GM12874 (cell line): ENCODE results near the gene FCER1G.

Source experiments
- TF ChIP-seq, protein P1 (sequence below): IDR thresholded peaks from 2 replicates; pipeline ENCODE4 v1.5.1; 2011; ENCODE audit warnings: low read depth, mild to moderate bottlenecking, control low read depth, low read length, moderate library complexity; ENCODE audit not compliant: insufficient read depth

FCER1G gene

DNA sequence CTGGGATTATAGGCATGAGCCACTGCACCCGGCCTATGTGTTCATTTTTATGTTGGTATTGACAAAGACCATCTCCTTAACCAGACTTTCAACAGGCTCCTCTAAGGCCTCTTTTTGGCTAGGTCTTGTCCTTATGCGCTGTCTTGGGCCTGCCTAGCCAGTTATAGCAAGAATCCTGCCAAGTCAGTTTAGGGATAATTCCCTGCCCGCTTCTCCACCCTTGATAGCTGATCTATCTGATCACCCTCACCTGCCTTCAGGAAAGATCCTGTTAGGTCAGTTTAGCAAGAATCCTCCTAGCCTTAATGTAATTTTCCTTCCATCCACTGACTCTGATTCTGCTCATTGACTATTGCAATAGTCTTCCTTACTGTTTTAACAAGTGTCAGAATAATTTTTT, 35.4 kb upstream of the FCER1G start:
- TF ChIP-seq, protein P1, sequence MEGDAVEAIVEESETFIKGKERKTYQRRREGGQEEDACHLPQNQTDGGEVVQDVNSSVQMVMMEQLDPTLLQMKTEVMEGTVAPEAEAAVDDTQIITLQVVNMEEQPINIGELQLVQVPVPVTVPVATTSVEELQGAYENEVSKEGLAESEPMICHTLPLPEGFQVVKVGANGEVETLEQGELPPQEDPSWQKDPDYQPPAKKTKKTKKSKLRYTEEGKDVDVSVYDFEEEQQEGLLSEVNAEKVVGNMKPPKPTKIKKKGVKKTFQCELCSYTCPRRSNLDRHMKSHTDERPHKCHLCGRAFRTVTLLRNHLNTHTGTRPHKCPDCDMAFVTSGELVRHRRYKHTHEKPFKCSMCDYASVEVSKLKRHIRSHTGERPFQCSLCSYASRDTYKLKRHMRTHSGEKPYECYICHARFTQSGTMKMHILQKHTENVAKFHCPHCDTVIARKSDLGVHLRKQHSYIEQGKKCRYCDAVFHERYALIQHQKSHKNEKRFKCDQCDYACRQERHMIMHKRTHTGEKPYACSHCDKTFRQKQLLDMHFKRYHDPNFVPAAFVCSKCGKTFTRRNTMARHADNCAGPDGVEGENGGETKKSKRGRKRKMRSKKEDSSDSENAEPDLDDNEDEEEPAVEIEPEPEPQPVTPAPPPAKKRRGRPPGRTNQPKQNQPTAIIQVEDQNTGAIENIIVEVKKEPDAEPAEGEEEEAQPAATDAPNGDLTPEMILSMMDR: no peak

DNA sequence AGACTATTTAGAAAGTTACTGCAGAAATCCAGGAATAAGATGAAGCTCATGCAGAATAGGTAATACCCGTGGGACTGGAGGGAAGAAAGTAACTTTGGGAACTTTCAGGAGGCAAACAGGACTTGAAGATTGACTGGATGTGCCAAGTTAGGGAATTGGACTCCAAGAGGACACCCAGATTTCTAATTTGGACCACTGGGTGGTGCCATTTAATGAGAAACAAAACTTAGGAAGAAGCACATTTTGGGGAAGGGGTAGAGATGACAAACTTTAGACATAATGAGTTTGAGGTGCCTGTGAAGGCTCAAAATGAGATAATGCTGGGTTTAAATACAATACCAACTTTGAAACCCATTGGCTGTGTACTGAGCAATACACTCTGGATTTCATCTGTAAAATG, 34.5 kb upstream of the FCER1G start:
- TF ChIP-seq, protein P1: no peak

DNA sequence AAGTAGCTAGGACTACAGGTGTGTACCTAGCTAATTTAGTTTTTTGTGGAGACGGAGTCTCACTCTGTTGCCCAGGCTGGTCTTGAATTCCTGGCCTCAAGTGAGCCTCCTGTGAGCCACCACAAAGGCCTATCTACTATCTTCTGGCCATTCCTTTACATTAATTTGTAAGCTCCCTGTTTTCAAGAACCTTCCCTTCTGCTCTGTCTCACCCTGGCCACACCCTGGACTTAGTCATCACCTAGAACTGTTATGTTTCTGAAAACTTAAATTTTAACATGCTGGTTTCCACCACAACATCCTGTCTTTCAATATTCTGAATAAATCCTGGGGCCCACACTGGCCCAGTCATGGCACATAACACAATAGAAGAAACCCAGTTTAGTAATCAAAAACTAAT, 32.9 kb upstream of the FCER1G start:
- TF ChIP-seq, protein P1: no peak

DNA sequence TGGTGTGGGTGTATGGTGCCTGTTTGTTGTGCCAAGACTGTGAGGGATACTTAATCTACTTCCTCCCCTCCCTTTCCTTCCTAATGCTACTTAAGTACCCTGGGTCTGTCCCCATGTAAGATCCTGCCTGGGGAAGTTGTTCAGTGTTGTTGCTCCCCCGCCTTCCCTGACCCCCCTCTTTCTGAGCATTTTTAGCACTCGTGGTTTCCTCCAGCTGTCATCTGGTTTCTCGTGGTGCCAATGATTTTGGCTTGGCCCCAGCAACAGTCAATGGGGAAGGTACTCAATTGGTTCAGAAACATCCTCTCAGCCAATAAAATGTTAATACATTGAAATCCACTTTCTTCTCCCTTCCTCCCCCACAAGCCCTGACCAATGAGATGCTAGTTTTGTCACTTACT, 29.8 kb upstream of the FCER1G start:
- TF ChIP-seq, protein P1: no peak

DNA sequence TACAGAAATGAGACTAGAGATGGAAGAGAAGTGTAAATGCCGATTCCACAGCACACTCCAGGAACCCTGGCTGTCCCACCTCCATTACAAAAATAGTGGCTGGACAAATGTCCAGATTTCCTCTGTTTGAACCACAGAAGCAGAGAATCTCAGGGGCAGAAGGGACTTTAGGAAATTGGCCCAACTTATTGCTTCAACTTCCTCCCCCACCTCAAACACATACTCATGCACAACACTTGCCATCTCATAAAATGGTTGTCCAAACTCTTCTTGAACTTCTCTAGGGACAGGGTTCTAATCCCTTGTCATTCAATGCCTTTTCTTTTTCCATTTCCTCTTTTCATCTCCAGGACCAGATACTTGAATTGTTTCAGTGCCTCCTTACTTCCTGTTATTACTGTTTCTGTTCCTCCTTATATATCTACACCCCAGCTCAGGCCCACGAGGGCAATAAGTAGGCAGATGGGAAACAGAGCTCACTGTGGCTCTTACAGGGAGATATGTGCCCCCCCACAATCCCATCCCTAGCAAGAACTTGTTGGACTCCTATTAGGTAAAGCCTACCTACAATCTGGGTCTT, 29.3 kb upstream of the FCER1G start:
- TF ChIP-seq, protein P1: no peak

DNA sequence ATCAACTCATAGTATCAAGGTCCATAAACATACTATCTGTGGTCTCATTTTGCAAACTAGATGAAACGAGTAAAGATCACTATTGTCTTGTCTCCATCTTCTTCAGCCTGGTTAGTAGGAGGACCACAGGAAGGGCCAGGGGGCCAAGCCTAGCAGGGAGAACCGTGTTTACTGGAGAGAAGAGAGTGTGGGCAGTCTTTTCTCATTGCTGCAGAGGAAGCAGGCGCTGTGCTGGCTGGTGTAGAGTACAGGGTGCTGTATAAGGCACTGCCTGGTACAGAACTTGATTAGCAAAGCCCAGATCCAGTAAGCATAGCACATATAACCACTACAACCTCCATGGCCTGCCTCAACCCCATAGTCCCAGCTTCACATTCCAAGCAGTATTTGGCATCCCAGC, 27.8 kb upstream of the FCER1G start:
- TF ChIP-seq, protein P1: no peak

DNA sequence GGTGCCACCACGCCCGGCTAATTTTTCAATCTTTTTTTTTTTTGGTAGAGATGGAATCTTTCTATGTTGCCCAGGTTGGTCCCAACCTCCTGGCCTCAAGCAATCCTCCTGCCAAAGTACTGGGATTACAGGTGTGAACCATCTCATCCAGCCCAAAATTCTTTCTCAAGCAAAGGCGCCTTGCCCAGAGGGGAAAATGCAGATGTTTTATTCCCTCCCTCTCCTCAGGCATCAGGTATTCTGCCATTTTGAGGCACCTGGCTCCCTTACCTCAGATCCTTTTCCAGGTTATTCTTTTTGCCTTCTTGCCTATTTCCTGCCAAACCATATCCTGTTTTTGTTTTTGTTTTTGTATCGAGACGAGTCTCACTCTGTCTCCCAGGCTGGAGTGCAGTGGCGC, 26.7 kb upstream of the FCER1G start:
- TF ChIP-seq, protein P1: no peak
